Measurements from ENCODE around the gene MON2. TPM values are rescaled to one million over a fixed set of nuclear protein-coding genes. Genes with fewer than 3 reads are reported as not detected.
"Not testable (repeated sequence)": the region's sequence is repeated elsewhere in the genome, so short reads cannot be mapped to it uniquely, and the experiment has no call there.

MON2 gene
- total RNA-seq = 38.9 TPM

GRCh38 chr12:62466594-62467491 lies at the start of gene MON2:
Gene MON2, plus strand, starts transcription at chr12:62466826. Its CDS starts 382 bp downstream, at chr12:62467208.
- peak; percentile 98 for ATAC-seq
- peak; percentile 90 for DNase-seq (ENCODE audit: low spot score)

GRCh38 chr12:62426089-62426488 lies 40.5 kb upstream of the MON2 start:
- ATAC-seq (no peak), DNase-seq (ENCODE audit: low spot score) (no peak)

- no peak for ATAC-seq
- DNase-seq (ENCODE audit: low spot score) = no peak
These were observed 37.2 kb upstream of the MON2 start for GRCh38 chr12:62429457-62429856.

GRCh38 chr12:62434494-62435302 lies 31.9 kb upstream of the MON2 start:
- no peak for DNase-seq (ENCODE audit: low spot score)

GRCh38 chr12:62435303-62436163 lies 31.1 kb upstream of the MON2 start:
- ATAC-seq (peak; percentile 90), DNase-seq (ENCODE audit: low spot score) (peak; percentile 49)

More at GRCh38 chr12:62434494-62435302, 31.9 kb upstream of the MON2 start:
- no peak for ATAC-seq

GRCh38 chr12:62436164-62436503 lies 30.5 kb upstream of the MON2 start:
- no peak for ATAC-seq
- no peak for DNase-seq (ENCODE audit: low spot score)

- DNase-seq (ENCODE audit: low spot score) (no peak), ATAC-seq (peak; percentile 80)
These were observed 28.4 kb upstream of the MON2 start for GRCh38 chr12:62438098-62438692.

- no peak for ATAC-seq
These were observed 19.7 kb upstream of the MON2 start for GRCh38 chr12:62446754-62447452.

GRCh38 chr12:62448436-62448835 lies 18.2 kb upstream of the MON2 start:
- DNase-seq (ENCODE audit: low spot score) = no peak
- no peak for ATAC-seq

More at GRCh38 chr12:62446754-62447452, 19.7 kb upstream of the MON2 start:
- no peak for DNase-seq (ENCODE audit: low spot score)

GRCh38 chr12:62455429-62455828 lies 11.2 kb upstream of the MON2 start:
- ATAC-seq; DNase-seq (ENCODE audit: low spot score): not testable (repeated sequence)

GRCh38 chr12:62458626-62459025 lies 8.0 kb upstream of the MON2 start:
- no peak for ATAC-seq
- no peak for DNase-seq (ENCODE audit: low spot score)

- ATAC-seq (no peak), DNase-seq (ENCODE audit: low spot score) (no peak)
These were observed 6.7 kb upstream of the MON2 start for GRCh38 chr12:62459976-62460375.

- not testable (repeated sequence) for DNase-seq (ENCODE audit: low spot score); ATAC-seq
These were observed 5.3 kb upstream of the MON2 start for GRCh38 chr12:62461171-62461837.

- not testable (repeated sequence) for DNase-seq (ENCODE audit: low spot score); ATAC-seq
These were observed 3.4 kb upstream of the MON2 start for GRCh38 chr12:62463252-62463651.

- ATAC-seq = peak; percentile 74
- DNase-seq (ENCODE audit: low spot score) = peak; percentile 55
These were observed 520 bp upstream of the MON2 start for GRCh38 chr12:62466018-62466593.

- no peak for DNase-seq (ENCODE audit: low spot score)
- ATAC-seq = no peak
These were observed 1.8 kb downstream of the MON2 start for GRCh38 chr12:62468397-62468796.

GRCh38 chr12:62468935-62469334 lies 2.3 kb downstream of the MON2 start:
- no peak for DNase-seq (ENCODE audit: low spot score)
- ATAC-seq = no peak

GRCh38 chr12:62469704-62470103 lies 3.1 kb downstream of the MON2 start:
- DNase-seq (ENCODE audit: low spot score) (no peak), ATAC-seq (no peak)

GRCh38 chr12:62471734-62472133 lies 5.1 kb downstream of the MON2 start:
- DNase-seq (ENCODE audit: low spot score) (no peak), ATAC-seq (no peak)
